HepG2 (cell line): ENCODE measurements around the gene SPAG6. TPM values are rescaled to one million over a fixed set of nuclear protein-coding genes. Genes with fewer than 3 reads are reported as not detected.

Source experiments
- ATAC-seq: fragments of 200-7000 bp; cut with Tn5 transposase; 3 replicates; pipeline ENCODE4 v1.9.1; 2020; ENCODE audit warnings: mild to moderate bottlenecking, moderate library complexity
- BruUV-seq: library from RNA; stranded (reverse); fragments of 400-500 nt; replicated peaks from 2 replicates; lab custom pipeline; 2021; lab: Mats Ljungman, UMichigan
- CTCF ChIA-PET: fragments of 300-600 bp; formaldehyde crosslinking; extraction: SDS; loops from one replicate; lab custom pipeline; 2021; ENCODE audit warnings: low total read pairs, inconsistent platforms, low intra/inter-chr PET ratio; lab: Yijun Ruan, JAX
- POLR2A ChIA-PET: fragments of 350-600 bp; sonication (Branson Sonifier 250); formaldehyde crosslinking; loops from one replicate; lab custom pipeline; 2020; ENCODE audit warnings: antibody characterized with exemption, inconsistent platforms; lab: Yijun Ruan, JAX
- DNase-seq: peaks from one replicate; pipeline ENCODE4 v3.0.0-alpha.2; 2015; ENCODE audit warnings: low spot score
- FAIRE-seq: peaks from 3 replicates; lab custom pipeline; 2011; peaks lifted over from hg19 to GRCh38; lab: Jason Lieb, UNC
- H2AFZ ChIP-seq: one replicate; pipeline ENCODE4 v1.6.1; 2011; ENCODE audit warnings: low read length, inconsistent platforms
- H3K27ac ChIP-seq: fragments of 300-600 bp; 3 replicates; pipeline ENCODE4 v1.8.0; 2011; ENCODE audit warnings: mixed run types, mild to moderate bottlenecking, mixed read lengths, low read length, inconsistent platforms; ENCODE audit not compliant: insufficient read depth; ENCODE audit errors: extremely low read length
- H3K27me3 ChIP-seq, 2 experiments: fragments of 200-600 bp in 1 of 2; 2 replicates in 1 of 2; 3 replicates in 1 of 2; pipeline versions ENCODE4 v1.6.0 to v1.8.0; 2011; ENCODE audit warnings: low read length in 2 of 2, mild to moderate bottlenecking in 2 of 2, moderate library complexity in 2 of 2, inconsistent platforms in 1 of 2; ENCODE audit not compliant: insufficient read depth in 2 of 2, control insufficient read depth in 1 of 2
- H3K36me3 ChIP-seq, 2 experiments: fragments of 200-600 bp in 1 of 2; replicated peaks in 1 of 2; 2 replicates in 1 of 2; 3 replicates in 1 of 2; pipeline versions ENCODE4 v1.5.1 to v1.8.0; 2011; ENCODE audit warnings: low read length in 2 of 2, inconsistent platforms in 1 of 2; ENCODE audit not compliant: insufficient read depth in 2 of 2, control insufficient read depth in 1 of 2
- H3K4me1 ChIP-seq: 2 replicates; pipeline ENCODE4 v1.5.1; 2012; ENCODE audit warnings: low read length, inconsistent platforms; ENCODE audit not compliant: insufficient read depth
- H3K4me2 ChIP-seq: 2 replicates; pipeline ENCODE4 v1.6.0; 2011; ENCODE audit warnings: low read depth, low read length, inconsistent platforms
- H3K4me3 ChIP-seq, 3 experiments: fragments of 200-600 bp in 1 of 3; sonication (generic), shearing (Covaris generic) in 1 of 3; replicated peaks in 1 of 3; 2 replicates each; pipeline ENCODE4 v1.5.1; 2011 to 2016; ENCODE audit warnings: low read length in 3 of 3, inconsistent platforms in 2 of 3, low read depth in 2 of 3, mild to moderate bottlenecking in 2 of 3, control low read depth in 1 of 3, mixed read lengths in 1 of 3; ENCODE audit not compliant: insufficient read depth in 1 of 3
- H3K79me2 ChIP-seq: one replicate; pipeline ENCODE4 v1.6.1; 2011; ENCODE audit warnings: low read length, inconsistent platforms; ENCODE audit not compliant: insufficient read depth
- H3K9ac ChIP-seq: 2 replicates; pipeline ENCODE4 v1.6.0; 2011; ENCODE audit warnings: mild to moderate bottlenecking, low read depth, low read length, inconsistent platforms; ENCODE audit not compliant: insufficient read depth
- H3K9me3 ChIP-seq: 2 replicates; pipeline ENCODE4 v1.5.1; 2012; ENCODE audit warnings: mild to moderate bottlenecking, low read length
- H4K20me1 ChIP-seq: 2 replicates; pipeline ENCODE4 v1.6.0; 2011; ENCODE audit warnings: inconsistent platforms, mild to moderate bottlenecking, low read length, moderate library complexity; ENCODE audit not compliant: insufficient read depth
- TAF15 ChIP-seq: fragments of 200-400 bp; formaldehyde crosslinking; IDR thresholded peaks from one replicate; pipeline ENCODE4 v1.6.1; 2018; ENCODE audit warnings: mild to moderate bottlenecking, low read depth, low read length; ENCODE audit not compliant: poor library complexity, severe bottlenecking
- TARDBP ChIP-seq: sonication (generic); formaldehyde crosslinking; IDR thresholded peaks from 2 replicates; pipeline ENCODE4 v1.8.0; 2022; ENCODE audit warnings: mild to moderate bottlenecking, missing genetic modification reagents
- WGBS: methylation state at CpG from one replicate; pipeline ENCODE4 v1.1.6; 2017; ENCODE audit warnings: low lambda C conversion rate; 5-methylcytosine and 5-hydroxymethylcytosine counted together
- in situ Hi-C: cut with HindIII; loops from 2 replicates; pipeline ENCODE4 v1.10.0; 2017; ENCODE audit warnings: low pct_unique_long_range_greater_than_20kb; ENCODE audit not compliant: extremely low pct_ligation_motif_present
- intact Hi-C: fragments of 100-400 bp; cut with micrococcal nuclease; formaldehyde crosslinking; loops from one replicate; pipeline ENCODE4 v1.10.0; 2022; ENCODE audit not compliant: unreplicated experiment
- polyA plus RNA-seq, 8 experiments: library from polyadenylated mRNA; depleted of rRNA in 3 of 8; stranded (reverse) in 7 of 8; unstranded in 1 of 8; fragments of >200 nt; fragmentation: Illumina TruSeq in 4 of 8; extraction: Trizol in 4 of 8; gene quantifications; 2 replicates each; pipeline versions ENCODE4 v1.2.1 to v1.2.3, GENCODE V29; 2011 to 2016; ENCODE audit warnings: low read depth in 4 of 8, missing spikeins in 1 of 8, mixed read lengths in 1 of 8; ENCODE audit not compliant: insufficient read depth in 1 of 8
- total RNA-seq, 5 experiments: library from RNA; depleted of rRNA; stranded (reverse); fragments of >200 nt; fragmentation: Illumina TruSeq; extraction: Trizol; gene quantifications; 2 replicates each; pipeline ENCODE4 v1.2.3, GENCODE V29; 2016; ENCODE audit warnings: low read depth in 1 of 5

Gene SPAG6
- total and polyA plus RNA-seq, 2 of the 13 experiments (the other 11 are each of a cell fraction or from before 2014, with no cell fraction given) = not detected

DNA sequence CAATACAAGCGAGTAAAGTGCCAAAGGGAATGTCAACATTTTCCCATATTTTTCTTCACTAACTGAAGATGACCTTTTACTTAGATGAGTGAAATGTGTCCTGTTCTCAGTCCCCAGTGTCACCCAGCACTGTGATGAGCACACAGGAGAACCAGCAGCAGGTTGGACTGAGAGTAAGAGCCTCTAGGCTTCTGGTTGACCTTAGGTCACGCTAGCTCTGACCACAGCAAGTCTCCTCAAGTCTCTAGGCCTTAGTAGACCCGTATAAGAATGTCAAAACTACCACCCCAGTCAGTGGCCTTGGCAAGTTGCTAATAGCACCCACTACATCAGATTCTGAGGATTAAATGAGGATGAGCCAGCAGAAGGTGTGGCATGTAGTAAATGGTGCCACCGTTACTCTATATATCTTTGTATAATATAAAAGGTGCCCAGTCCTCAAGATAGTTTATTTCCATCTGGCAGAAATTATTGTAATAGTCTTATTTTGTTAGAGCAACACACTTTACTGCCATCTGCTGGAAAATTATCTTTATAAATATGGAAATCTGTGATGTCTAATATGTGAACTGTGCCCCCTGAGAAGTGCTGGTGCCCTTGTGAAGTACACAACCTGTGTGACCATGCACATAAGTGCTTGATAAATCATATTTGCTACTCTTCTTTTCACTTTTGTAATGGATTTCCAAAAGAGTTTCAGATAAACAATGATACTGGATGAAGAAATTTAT, 75.7 kb downstream of the SPAG6 start:
- ATAC-seq (no peak), FAIRE-seq (no peak)
- CTCF ChIA-PET = no interaction called here

DNA sequence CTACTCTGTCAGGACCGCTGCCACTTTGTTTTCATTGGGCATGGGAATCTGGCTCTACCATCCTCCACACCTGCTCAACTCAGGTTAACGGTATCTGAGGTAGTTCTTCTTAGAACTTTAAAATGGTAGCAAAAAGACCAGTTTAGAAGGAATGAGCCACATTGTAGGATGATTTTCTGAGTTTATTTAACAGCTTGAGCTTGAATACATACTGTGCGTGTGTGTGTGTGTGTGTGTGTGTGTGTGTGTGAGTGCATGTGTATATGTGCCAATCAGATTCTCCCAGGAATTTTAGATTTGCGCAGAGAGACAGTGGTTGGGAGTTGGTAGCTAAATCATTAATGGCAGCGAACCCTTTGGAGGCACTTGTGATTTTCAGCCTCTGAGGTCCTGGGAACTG, 81.4 kb downstream of the SPAG6 start:
- CTCF ChIA-PET = no interaction called here
- no TSS peak for BruUV-seq
- H3K4me3 ChIP-seq = no peak overlapping the region
- no peaks in the 10 kb centered on the region for H3K9me3 ChIP-seq
- H3K4me1 ChIP-seq = peaks cover 12% of the 10 kb centered on the region; the same call in 1 of the 2 replicates
- intact Hi-C loops = no loop called here
- H2AFZ ChIP-seq = no peak overlapping the region
- POLR2A ChIA-PET = no interaction called here
- no peaks in the 10 kb centered on the region for H3K27me3 ChIP-seq
- no peak for TF ChIP-seq TARDBP (CRISPR knock-in tag)
- H3K9ac ChIP-seq = no peak overlapping the region
- DNase-seq (no peak), ATAC-seq (no peak), FAIRE-seq (no peak)
- in situ Hi-C loops = no loop called here
- no peak overlapping the region for H3K4me2 ChIP-seq
- WGBS = 59% methylated on average over 5 of the region's 5 CpGs
- no peaks in the 10 kb centered on the region for H3K79me2 ChIP-seq
- no peaks in the 10 kb centered on the region for H4K20me1 ChIP-seq
- no peak overlapping the region for H3K27ac ChIP-seq
- no peaks in the 10 kb centered on the region for H3K36me3 ChIP-seq

More for the DNA sequence above, 75.7 kb downstream of the SPAG6 start:
- H3K79me2 ChIP-seq = no peaks in the 10 kb centered on the region
- no peaks in the 10 kb centered on the region for H3K27me3 ChIP-seq
- no peak for DNase-seq
- WGBS = 50% methylated on average over 4 of the region's 4 CpGs
- H4K20me1 ChIP-seq = no peaks in the 10 kb centered on the region
- no peak for TF ChIP-seq TAF15
- TF ChIP-seq, all 625 proteins: peak for 0
- in situ Hi-C loops (no loop called here), intact Hi-C loops (no loop called here)
- POLR2A ChIA-PET = no interaction called here
- H3K4me3 ChIP-seq = no peak overlapping the region
- no peaks in the 10 kb centered on the region for H3K36me3 ChIP-seq
- no TSS peak for BruUV-seq
- no peak overlapping the region for H3K4me2 ChIP-seq
- H2AFZ ChIP-seq = no peak overlapping the region
- H3K9me3 ChIP-seq = no peaks in the 10 kb centered on the region
- H3K9ac ChIP-seq = no peak overlapping the region
- no peaks in the 10 kb centered on the region for H3K4me1 ChIP-seq
- no peak overlapping the region for H3K27ac ChIP-seq
